ENCODE data around the gene MCRIP1. TPM values are rescaled to one million over a fixed set of nuclear protein-coding genes. Genes with fewer than 3 reads are reported as not detected.

MCRIP1 gene
- polyA plus RNA-seq, 1 of the 3 experiments (the other 2 are of a cell fraction): 156 TPM

- peak; percentile 60; the same call in 1 of the 2 replicates for TF ChIP-seq USF1 (IDR thresholded peaks at IDR 0.05; ENCODE audit: borderline replicate concordance, low read depth)
- TF ChIP-seq SMC3 (IDR thresholded peaks at IDR 0.05; ENCODE audit: low read depth, low read length): no peak
- no peak for TF ChIP-seq RAD21 (IDR thresholded peaks at IDR 0.05; ENCODE audit: low read length)
- TF ChIP-seq ZBTB33 (IDR thresholded peaks at IDR 0.05; ENCODE audit: borderline replicate concordance, low read depth): no peak; the same call in 1 of the 2 replicates
- peak; percentile 97 for TF ChIP-seq MXI1 (IDR thresholded peaks at IDR 0.05; ENCODE audit: low read depth, low read length)
- no peak for TF ChIP-seq CTCF (IDR thresholded peaks at IDR 0.05)
- TF ChIP-seq FOSL2 (IDR thresholded peaks at IDR 0.05; ENCODE audit: borderline replicate concordance, low read depth): no peak
- peak; percentile 100 for TF ChIP-seq IRF3 (IDR thresholded peaks at IDR 0.05; ENCODE audit: low read depth, low read length)
- TF ChIP-seq TEAD4 (IDR thresholded peaks at IDR 0.05; ENCODE audit: borderline replicate concordance, insufficient read depth): no peak
- no peak for TF ChIP-seq EZH2phosphoT487 (IDR thresholded peaks at IDR 0.05; ENCODE audit: borderline replicate concordance, low read depth)
- TF ChIP-seq YY1 (IDR thresholded peaks at IDR 0.05; ENCODE audit: low read depth): peak; percentile 88
- TF ChIP-seq USF2 (IDR thresholded peaks at IDR 0.05; ENCODE audit: borderline replicate concordance, low read depth, low read length): no peak
- no peak for TF ChIP-seq RXRA (IDR thresholded peaks at IDR 0.05; ENCODE audit: borderline replicate concordance, low read depth)
- peak; percentile 96 for TF ChIP-seq CHD2 (IDR thresholded peaks at IDR 0.05; ENCODE audit: low read length, partially characterized antibody)
- TF ChIP-seq ELF1 (IDR thresholded peaks at IDR 0.05): peak; percentile 91
- TF ChIP-seq GATA2 (CRISPR knock-in tag; IDR thresholded peaks at IDR 0.05): no peak
- peak; percentile 96 for TF ChIP-seq NRF1 (IDR thresholded peaks at IDR 0.05; ENCODE audit: low read depth, low read length)
Measured at GRCh38 chr17:81860756-81861568, 27.9 kb upstream of the MCRIP1 start (continued).
